Keratinocyte (primary cell): ENCODE measurements around the gene RAE1.

Experiments used
- CTCF ChIP-seq, 3 experiments: IDR thresholded peaks in 1 of 3; conservative IDR thresholded peaks in 1 of 3; optimal IDR thresholded peaks in 1 of 3; 2 replicates in 2 of 3; 3 replicates in 1 of 3; pipeline versions ENCODE3 to v1.5.1; 2011; ENCODE audit warnings: low read length in 3 of 3, mild to moderate bottlenecking in 3 of 3, moderate library complexity in 2 of 3, control low read depth in 1 of 3, inconsistent platforms in 1 of 3; ENCODE audit not compliant: insufficient read depth in 2 of 3; ENCODE audit errors: extremely low read depth in 1 of 3
- EZH2 ChIP-seq: IDR thresholded peaks from one replicate; pipeline ENCODE4 v1.6.1; 2012; ENCODE audit warnings: inconsistent platforms, mild to moderate bottlenecking, low read length, moderate library complexity

DNA sequence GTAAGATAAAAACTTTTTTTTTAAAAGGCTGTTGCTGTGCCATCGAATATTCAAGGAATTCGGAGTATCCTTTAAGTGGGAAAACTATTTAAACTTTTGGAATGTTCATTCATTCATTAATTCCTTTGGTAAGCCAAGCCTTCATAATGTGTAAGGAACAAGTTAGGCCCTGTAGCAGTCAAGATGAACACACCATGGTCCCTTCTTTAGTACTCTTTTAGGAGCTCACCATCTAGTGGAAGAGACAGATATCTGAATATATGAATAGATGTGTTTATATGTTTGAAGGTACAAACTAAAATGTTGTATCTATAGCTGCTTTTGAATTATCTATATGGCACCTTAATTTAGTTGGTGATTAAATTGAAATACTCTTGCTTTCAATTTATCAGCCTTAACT lies 15.7 kb upstream of the RAE1 start:
- TF ChIP-seq CTCF (optimal IDR thresholded peaks at IDR 0.05 in 1 of 3, IDR thresholded peaks at IDR 0.05 in 1 of 3, conservative IDR thresholded peaks at IDR 0.05 in 1 of 3; ENCODE audit: extremely low read depth in 1 of 3, insufficient read depth in 2 of 3, low read length in 3 of 3) (no peak), EZH2 (no peak)
